Mesenchymal stem cell (in vitro differentiated cells and primary cell): ENCODE measurements around the gene DHX8.

Experiments
- DNase-seq: peaks from one replicate; pipeline ENCODE4 v3.0.0-alpha.2; 2013
- H2AFZ ChIP-seq: one replicate; pipeline ENCODE4 v1.6.1; 2013; ENCODE audit warnings: low read depth, mild to moderate bottlenecking, control low read depth, inconsistent platforms, low read length, moderate library complexity
- H2AK5ac ChIP-seq: 2 replicates; pipeline ENCODE4 v1.6.1; 2013; ENCODE audit warnings: low read length, moderate library complexity, mild to moderate bottlenecking, inconsistent platforms; ENCODE audit not compliant: severe bottlenecking
- H2BK120ac ChIP-seq: one replicate; pipeline ENCODE4 v1.6.1; 2013; ENCODE audit warnings: low read depth, mild to moderate bottlenecking, inconsistent platforms, low read length, moderate library complexity
- H2BK12ac ChIP-seq, 2 experiments: one replicate each; pipeline ENCODE4 v1.6.1; 2013; ENCODE audit warnings: inconsistent platforms in 2 of 2, low read length in 2 of 2, mild to moderate bottlenecking in 2 of 2, moderate library complexity in 2 of 2, control low read depth in 1 of 2
- H2BK15ac ChIP-seq: one replicate; pipeline ENCODE4 v1.6.1; 2013; ENCODE audit warnings: mild to moderate bottlenecking, low read depth, inconsistent platforms; ENCODE audit not compliant: poor library complexity, severe bottlenecking
- H2BK5ac ChIP-seq: 2 replicates; pipeline ENCODE4 v1.6.1; 2013; ENCODE audit warnings: low read depth, mild to moderate bottlenecking, low read length, control low read depth, inconsistent platforms; ENCODE audit not compliant: poor library complexity, severe bottlenecking
- H3K14ac ChIP-seq, 2 experiments: one replicate each; pipeline ENCODE4 v1.6.1; 2013; ENCODE audit warnings: inconsistent platforms in 2 of 2, low read length in 2 of 2, control low read depth in 1 of 2, mild to moderate bottlenecking in 1 of 2, moderate library complexity in 1 of 2
- H3K18ac ChIP-seq, 2 experiments: one replicate each; pipeline ENCODE4 v1.6.1; 2013; ENCODE audit warnings: inconsistent platforms in 2 of 2, low read length in 2 of 2, control low read depth in 1 of 2, low read depth in 1 of 2, mild to moderate bottlenecking in 1 of 2
- H3K23ac ChIP-seq, 2 experiments: one replicate each; pipeline ENCODE4 v1.6.1; 2013; ENCODE audit warnings: inconsistent platforms in 2 of 2, low read length in 2 of 2, mild to moderate bottlenecking in 2 of 2, moderate library complexity in 2 of 2, control low read depth in 1 of 2
- H3K27ac ChIP-seq: 2 replicates; pipeline ENCODE4 v1.5.1; 2013; ENCODE audit warnings: mild to moderate bottlenecking, moderate library complexity, low read length, control low read depth, inconsistent platforms; ENCODE audit not compliant: poor library complexity, severe bottlenecking
- H3K27me3 ChIP-seq, 2 experiments: 2 replicates each; pipeline versions ENCODE4 v1.6.1 to v1.7.0; 2013; ENCODE audit warnings: low read length in 2 of 2, mild to moderate bottlenecking in 2 of 2, moderate library complexity in 2 of 2, control low read depth in 1 of 2, inconsistent platforms in 1 of 2; ENCODE audit not compliant: control insufficient read depth in 1 of 2, insufficient read depth in 1 of 2
- H3K36me3 ChIP-seq, 2 experiments: 2 replicates each; pipeline versions ENCODE4 v1.6.1 to v1.7.0; 2013; ENCODE audit warnings: low read length in 2 of 2, control low read depth in 1 of 2, inconsistent platforms in 1 of 2, low read depth in 1 of 2, mild to moderate bottlenecking in 1 of 2; ENCODE audit not compliant: insufficient read depth in 2 of 2, control insufficient read depth in 1 of 2
- H3K4ac ChIP-seq, 2 experiments: one replicate each; pipeline ENCODE4 v1.6.1; 2013; ENCODE audit warnings: inconsistent platforms in 2 of 2, low read length in 2 of 2, mild to moderate bottlenecking in 2 of 2, moderate library complexity in 2 of 2, control low read depth in 1 of 2, low read depth in 1 of 2
- H3K4me1 ChIP-seq: 2 replicates; pipeline ENCODE4 v1.6.1; 2013; ENCODE audit warnings: low read depth, low read length, control low read depth; ENCODE audit not compliant: control insufficient read depth, insufficient read depth
- H3K4me2 ChIP-seq: 2 replicates; pipeline ENCODE4 v1.6.1; 2013; ENCODE audit warnings: low read length, mild to moderate bottlenecking, inconsistent platforms; ENCODE audit not compliant: poor library complexity, severe bottlenecking
- H3K4me3 ChIP-seq, 2 experiments: 2 replicates each; pipeline versions ENCODE4 v1.5.1 to v1.7.0; 2013; ENCODE audit warnings: low read length in 2 of 2, mild to moderate bottlenecking in 2 of 2, control low read depth in 1 of 2, low read depth in 1 of 2; ENCODE audit not compliant: insufficient read depth in 1 of 2
- H3K79me1 ChIP-seq: replicated peaks from 2 replicates; pipeline ENCODE4 v1.6.1; 2013; ENCODE audit warnings: mild to moderate bottlenecking, control low read depth, low read length, inconsistent platforms; ENCODE audit not compliant: poor library complexity, severe bottlenecking
- H3K9ac ChIP-seq: 2 replicates; pipeline ENCODE4 v1.7.0; 2013; ENCODE audit warnings: mild to moderate bottlenecking, low read length, moderate library complexity
- H3K9me3 ChIP-seq: 2 replicates; pipeline ENCODE4 v1.7.0; 2013; ENCODE audit warnings: mild to moderate bottlenecking, low read length; ENCODE audit not compliant: control insufficient read depth
- H4K8ac ChIP-seq: one replicate; pipeline ENCODE4 v1.6.1; 2013; ENCODE audit warnings: inconsistent platforms, mild to moderate bottlenecking, low read length, moderate library complexity
- H4K91ac ChIP-seq: one replicate; pipeline ENCODE4 v1.6.1; 2013; ENCODE audit warnings: mild to moderate bottlenecking, low read length, inconsistent platforms
- WGBS: methylation state at CpG from one replicate; pipeline ENCODE4 v1.1.7; 2013; ENCODE audit warnings: mixed read lengths; 5-methylcytosine and 5-hydroxymethylcytosine counted together

Gene DHX8

GRCh38 chr17:43465049-43465448 lies 18.7 kb upstream of the DHX8 start:
- Histone ChIP-seq H2BK15ac (no peak overlapping the region), H4K91ac (no peak overlapping the region), H2BK120ac (no peak overlapping the region), H3K14ac (no peak overlapping the region), H2BK5ac (no peak overlapping the region), H4K8ac (no peak overlapping the region), H2BK12ac (no peak overlapping the region), H3K4me1 (peaks cover 19% of the 10 kb centered on the region), H3K27me3 (no peaks in the 10 kb centered on the region), H2AFZ (no peak overlapping the region), H3K23ac (no peak overlapping the region), H3K9ac (no peak overlapping the region), H3K36me3 (no peaks in the 10 kb centered on the region), H3K9me3 (no peaks in the 10 kb centered on the region), H3K4me2 (no peak overlapping the region), H3K4ac (no peak overlapping the region), H3K79me1 (no peaks in the 10 kb centered on the region), H2AK5ac (no peak overlapping the region), H3K18ac (no peak overlapping the region), H3K4me3 (no peak overlapping the region), H3K27ac (no peak overlapping the region)
- DNase-seq, result no peak
- WGBS, result 67% methylated on average over 7 of the region's 9 CpGs

DNA sequence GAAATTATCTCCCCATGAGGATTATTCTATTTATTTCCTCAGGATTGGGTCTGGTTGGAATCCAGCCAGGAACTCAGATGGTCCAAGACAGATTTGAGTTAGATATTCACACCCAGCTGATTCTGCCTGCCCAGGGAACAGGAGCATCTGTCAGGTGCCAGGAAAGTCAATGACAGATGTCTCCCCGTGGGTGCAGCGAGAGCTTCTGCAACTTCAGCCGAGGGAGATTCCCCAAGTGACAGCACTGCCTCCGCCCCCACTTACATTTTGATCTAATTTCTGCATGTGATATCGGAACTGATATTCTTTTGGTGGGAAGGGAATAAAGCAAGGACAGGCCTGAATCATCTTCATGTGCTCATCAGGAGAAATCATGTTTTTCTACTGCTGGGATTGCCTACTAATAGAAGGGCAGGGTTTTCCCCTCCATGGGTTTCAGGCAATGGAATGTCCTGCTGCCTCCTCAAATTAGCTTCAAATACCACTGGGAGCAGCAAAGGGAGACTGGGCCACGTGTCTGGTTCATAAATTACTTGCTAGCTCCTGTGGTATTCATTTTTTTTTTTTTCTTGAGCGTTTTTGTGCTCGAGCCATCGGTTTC lies 15.7 kb upstream of the DHX8 start:
- no peaks in the 10 kb centered on the region for H3K27me3 ChIP-seq
- H3K4me2 ChIP-seq, result no peak overlapping the region
- H3K9ac ChIP-seq, result peak overlapping the region; percentile 83
- no peaks in the 10 kb centered on the region for H3K79me1 ChIP-seq
- H2BK12ac ChIP-seq, result peak overlapping the region; percentile 33 to 75
- no peak overlapping the region for H4K8ac ChIP-seq
- no peak overlapping the region for H2BK120ac ChIP-seq
- peaks cover 19% of the 10 kb centered on the region for H3K4me1 ChIP-seq
- H3K4me3 ChIP-seq, result peak overlapping the region in 1 of 2 experiments; percentile 35
- no peak overlapping the region for H3K14ac ChIP-seq
- H2AK5ac ChIP-seq, result peak overlapping the region; percentile 26
- H3K27ac ChIP-seq, result peak overlapping the region; percentile 90
- H3K18ac ChIP-seq, result no peak overlapping the region
- H3K23ac ChIP-seq, result no peak overlapping the region
- H2AFZ ChIP-seq, result no peak overlapping the region
- no peaks in the 10 kb centered on the region for H3K36me3 ChIP-seq
- H4K91ac ChIP-seq, result no peak overlapping the region
- no peaks in the 10 kb centered on the region for H3K9me3 ChIP-seq
- H2BK5ac ChIP-seq, result no peak overlapping the region
- no peak overlapping the region for H3K4ac ChIP-seq
- H2BK15ac ChIP-seq, result no peak overlapping the region
- 76% methylated on average over 9 of the region's 9 CpGs for WGBS
- peak; percentile 50 for DNase-seq

DNA sequence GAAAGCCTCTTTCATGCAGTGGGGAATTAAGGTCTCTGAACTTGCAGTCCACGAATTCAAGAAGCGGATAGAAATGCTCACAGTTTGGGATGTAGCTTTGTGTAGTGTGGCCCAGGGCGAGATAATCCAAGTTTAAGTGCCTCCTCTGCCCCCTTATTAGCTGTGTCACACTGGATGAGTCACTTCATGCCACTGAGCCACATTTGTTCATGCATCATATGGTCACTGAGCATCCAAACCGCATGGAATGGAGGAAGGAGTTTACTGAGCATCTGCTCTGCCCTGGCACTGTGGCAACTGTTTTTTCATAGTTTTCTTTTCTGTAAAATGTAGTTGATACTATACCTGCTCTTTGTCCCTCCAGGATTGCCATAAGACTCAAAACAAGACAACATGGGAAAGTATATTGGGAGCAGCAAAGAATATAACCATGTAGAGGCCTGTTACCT lies 15.1 kb upstream of the DHX8 start:
- DNase-seq, result peak; percentile 83
- Histone ChIP-seq H3K4me1 (peaks cover 19% of the 10 kb centered on the region), H3K4me2 (peak overlapping the region; percentile 22), H3K27ac (peak overlapping the region; percentile 90), H3K4ac (no peak overlapping the region), H2BK120ac (no peak overlapping the region), H3K9me3 (no peaks in the 10 kb centered on the region), H2AK5ac (no peak overlapping the region), H3K27me3 (no peaks in the 10 kb centered on the region), H3K9ac (peak overlapping the region; percentile 83), H2BK5ac (peak overlapping the region; percentile 52), H2AFZ (peak overlapping the region; percentile 36), H3K79me1 (no peaks in the 10 kb centered on the region), H3K23ac (no peak overlapping the region), H4K8ac (no peak overlapping the region), H4K91ac (no peak overlapping the region), H2BK12ac (peak overlapping the region in 1 of 2 experiments; percentile 51), H2BK15ac (no peak overlapping the region), H3K36me3 (no peaks in the 10 kb centered on the region), H3K14ac (no peak overlapping the region), H3K18ac (no peak overlapping the region), H3K4me3 (peak overlapping the region in 1 of 2 experiments; percentile 35)
- WGBS, result 69% methylated on average over 4 of the region's 4 CpGs

GRCh38 chr17:43469145-43469544 lies 14.6 kb upstream of the DHX8 start:
- WGBS, result 37% methylated on average over 4 of the region's 4 CpGs
- no peak overlapping the region for H2BK15ac ChIP-seq

More at GRCh38 chr17:43469145-43469544, 14.6 kb upstream of the DHX8 start:
- H2BK5ac ChIP-seq, result no peak overlapping the region
- H2BK12ac ChIP-seq, result peak overlapping the region in 1 of 2 experiments; percentile 28
- peak overlapping the region in 1 of 2 experiments; percentile 5 for H3K18ac ChIP-seq
- H3K27ac ChIP-seq, result peak overlapping the region; percentile 90
- no peak overlapping the region for H3K23ac ChIP-seq
- H3K9me3 ChIP-seq, result no peaks in the 10 kb centered on the region
- H2AFZ ChIP-seq, result no peak overlapping the region
- H3K79me1 ChIP-seq, result no peaks in the 10 kb centered on the region
- peak overlapping the region; percentile 59 for H4K91ac ChIP-seq
- H2AK5ac ChIP-seq, result no peak overlapping the region
- peak overlapping the region in 1 of 2 experiments; percentile 35 for H3K4me3 ChIP-seq
- H3K14ac ChIP-seq, result no peak overlapping the region
- peaks cover 19% of the 10 kb centered on the region for H3K4me1 ChIP-seq
- H3K4ac ChIP-seq, result no peak overlapping the region
- H4K8ac ChIP-seq, result no peak overlapping the region
- DNase-seq, result peak; percentile 81
- H2BK120ac ChIP-seq, result no peak overlapping the region
- H3K4me2 ChIP-seq, result no peak overlapping the region
- no peaks in the 10 kb centered on the region for H3K27me3 ChIP-seq
- no peaks in the 10 kb centered on the region for H3K36me3 ChIP-seq
- H3K9ac ChIP-seq, result peak overlapping the region; percentile 83
